GM10248 (cell line): ENCODE measurements around the gene BCL2.

Experiments used
- CTCF ChIA-PET: fragments of 300-600 bp; sonication (Branson Sonifier 250); formaldehyde crosslinking; extraction: SDS; loops from one replicate; lab custom pipeline; 2021; ENCODE audit warnings: antibody characterized with exemption; lab: Yijun Ruan, JAX
- POLR2A ChIA-PET: fragments of 350-650 bp; sonication (Branson Sonifier 250); formaldehyde crosslinking; extraction: SDS; loops from one replicate; lab custom pipeline; 2020; ENCODE audit warnings: antibody characterized with exemption; lab: Yijun Ruan, JAX
- DNase-seq: peaks from one replicate; pipeline ENCODE4 v3.0.0; 2012; ENCODE audit errors: extremely low spot score
- CTCF ChIP-seq: IDR thresholded peaks from 2 replicates; pipeline ENCODE4 v1.5.1; 2012; ENCODE audit warnings: mild to moderate bottlenecking, low read depth; ENCODE audit errors: extremely low read depth, missing control alignments, control extremely low read depth

The BCL2 gene

GRCh38 chr18:63083020-63083531 is 236.5 kb downstream of the BCL2 start:
- no peak for DNase-seq
- no peak for TF ChIP-seq CTCF
- POLR2A ChIA-PET, result no interaction called here
- CTCF ChIA-PET, result no interaction called here

- no peak for DNase-seq
- ChIA-PET POLR2A (no interaction called here), CTCF (no interaction called here)
- TF ChIP-seq CTCF, result no peak
Observed at GRCh38 chr18:63082366-63083019, 237.1 kb downstream of the BCL2 start.

- DNase-seq, result no peak
- ChIA-PET CTCF (interaction anchor here (2.2 kb wide), 1 partner anchor 10 kb away, joined by 5 read pairs; no protein-coding TSS in a partner anchor), POLR2A (no interaction called here)
- TF ChIP-seq CTCF, result no peak
Observed at GRCh38 chr18:63079114-63079513, 240.5 kb downstream of the BCL2 start.

- no peak for TF ChIP-seq CTCF
- ChIA-PET POLR2A (no interaction called here), CTCF (interaction anchor here (0.9 to 2.2 kb wide), 4 partner anchors 10 to 83 kb away, joined by 3 to 5 read pairs (median 4); no protein-coding TSS in a partner anchor)
- peak; percentile 57 for DNase-seq
Observed at GRCh38 chr18:63078471-63078870, 241.1 kb downstream of the BCL2 start.

GRCh38 chr18:63074981-63075404 is 244.6 kb downstream of the BCL2 start:
- POLR2A ChIA-PET, result no interaction called here
- DNase-seq, result peak; percentile 72
- CTCF ChIA-PET, result interaction anchor here (0.7 to 1.0 kb wide), 3 partner anchors 9 to 58 kb away, joined by 3 to 5 read pairs (median 3); no protein-coding TSS in a partner anchor
- TF ChIP-seq CTCF, result no peak

- CTCF ChIA-PET, result interaction anchor here (0.6 to 1.4 kb wide), 7 partner anchors 9 to 250 kb away, joined by 3 to 11 read pairs (median 3); no protein-coding TSS in a partner anchor
- POLR2A ChIA-PET, result no interaction called here
- peak; percentile 69 for DNase-seq
- peak; percentile 75 for TF ChIP-seq CTCF
Observed at GRCh38 chr18:63073481-63073880, 246.1 kb downstream of the BCL2 start.
